ENCODE data around the gene OR2Y1.
"Not testable (repeated sequence)": the region's sequence is repeated elsewhere in the genome, so short reads cannot be mapped to it uniquely, and the experiment has no call there.

GRCh38 chr5:180788651-180789410 is 49.0 kb upstream of the OR2Y1 start:
- TF ChIP-seq, protein P1, sequence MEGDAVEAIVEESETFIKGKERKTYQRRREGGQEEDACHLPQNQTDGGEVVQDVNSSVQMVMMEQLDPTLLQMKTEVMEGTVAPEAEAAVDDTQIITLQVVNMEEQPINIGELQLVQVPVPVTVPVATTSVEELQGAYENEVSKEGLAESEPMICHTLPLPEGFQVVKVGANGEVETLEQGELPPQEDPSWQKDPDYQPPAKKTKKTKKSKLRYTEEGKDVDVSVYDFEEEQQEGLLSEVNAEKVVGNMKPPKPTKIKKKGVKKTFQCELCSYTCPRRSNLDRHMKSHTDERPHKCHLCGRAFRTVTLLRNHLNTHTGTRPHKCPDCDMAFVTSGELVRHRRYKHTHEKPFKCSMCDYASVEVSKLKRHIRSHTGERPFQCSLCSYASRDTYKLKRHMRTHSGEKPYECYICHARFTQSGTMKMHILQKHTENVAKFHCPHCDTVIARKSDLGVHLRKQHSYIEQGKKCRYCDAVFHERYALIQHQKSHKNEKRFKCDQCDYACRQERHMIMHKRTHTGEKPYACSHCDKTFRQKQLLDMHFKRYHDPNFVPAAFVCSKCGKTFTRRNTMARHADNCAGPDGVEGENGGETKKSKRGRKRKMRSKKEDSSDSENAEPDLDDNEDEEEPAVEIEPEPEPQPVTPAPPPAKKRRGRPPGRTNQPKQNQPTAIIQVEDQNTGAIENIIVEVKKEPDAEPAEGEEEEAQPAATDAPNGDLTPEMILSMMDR (IDR thresholded peaks at IDR 0.05) = not testable (repeated sequence)
- not testable (repeated sequence) for TF ChIP-seq POLR2AphosphoS5 (IDR thresholded peaks at IDR 0.05); POLR2A (IDR thresholded peaks at IDR 0.05); EP300 (IDR thresholded peaks at IDR 0.05; ENCODE audit: low read depth)
